OCI-LY1 (cell line): Measurements from ENCODE around the gene PSORS1C1.

Experiments
- H2AFZ ChIP-seq: fragments of 200-600 bp; sonication (generic), shearing (Covaris generic); 2 replicates; pipeline ENCODE4 v1.6.0; 2014; ENCODE audit warnings: antibody characterized with exemption, mild to moderate bottlenecking, low read length
- H3F3A ChIP-seq: fragments of 200-600 bp; sonication (generic), shearing (Covaris generic); 2 replicates; pipeline ENCODE4 v1.6.0; 2014; ENCODE audit warnings: mild to moderate bottlenecking, antibody characterized with exemption, low read length, moderate library complexity; ENCODE audit not compliant: insufficient read depth
- H3K27ac ChIP-seq: fragments of 200-600 bp; sonication (generic); 2 replicates; pipeline ENCODE4 v1.5.1; 2014; ENCODE audit warnings: low read length, mixed run types, mild to moderate bottlenecking, low read depth; ENCODE audit not compliant: poor library complexity, severe bottlenecking
- H3K27me3 ChIP-seq: fragments of 200-600 bp; sonication (generic); 2 replicates; pipeline ENCODE4 v1.6.0; 2014; ENCODE audit warnings: antibody characterized with exemption, mild to moderate bottlenecking, low read length, moderate library complexity; ENCODE audit not compliant: insufficient read depth
- H3K36me3 ChIP-seq: fragments of 200-600 bp; sonication (generic); 2 replicates; pipeline ENCODE4 v1.6.1; 2014; ENCODE audit warnings: mild to moderate bottlenecking, antibody characterized with exemption, low read length, moderate library complexity, mixed read lengths; ENCODE audit not compliant: insufficient read depth
- H3K4me1 ChIP-seq: fragments of 200-600 bp; sonication (generic); 2 replicates; pipeline ENCODE4 v1.5.1; 2014; ENCODE audit warnings: mild to moderate bottlenecking, low read length, moderate library complexity; ENCODE audit not compliant: insufficient read depth, severe bottlenecking
- H3K4me2 ChIP-seq: fragments of 200-600 bp; sonication (generic), shearing (Covaris generic); 2 replicates; pipeline ENCODE4 v1.6.1; 2014; ENCODE audit warnings: low read length
- H3K4me3 ChIP-seq: fragments of 200-600 bp; sonication (generic); 2 replicates; pipeline ENCODE4 v1.5.1; 2014; ENCODE audit warnings: low read length, low read depth, mild to moderate bottlenecking, mixed read lengths; ENCODE audit not compliant: poor library complexity, severe bottlenecking
- H3K79me2 ChIP-seq: fragments of 200-600 bp; shearing (Covaris generic); 2 replicates; pipeline ENCODE4 v1.6.1; 2016; ENCODE audit warnings: mixed run types, low read length, mixed read lengths; ENCODE audit not compliant: insufficient read depth
- H3K9ac ChIP-seq: fragments of 200-600 bp; sonication (generic), shearing (Covaris generic); 2 replicates; pipeline ENCODE4 v1.6.1; 2014; ENCODE audit warnings: mild to moderate bottlenecking, low read length, mixed read lengths
- H3K9me2 ChIP-seq: fragments of 200-600 bp; sonication (generic), shearing (Covaris generic); 2 replicates; pipeline ENCODE4 v1.6.1; 2014; ENCODE audit warnings: low read depth, mild to moderate bottlenecking, low read length, mixed read lengths
- H3K9me3 ChIP-seq: fragments of 200-600 bp; shearing (Covaris generic); 2 replicates; pipeline ENCODE4 v1.6.1; 2014; ENCODE audit warnings: low read length, mixed read lengths
- H4K20me1 ChIP-seq: fragments of 200-600 bp; sonication (generic), shearing (Covaris generic); 2 replicates; pipeline ENCODE4 v1.6.0; 2016; ENCODE audit warnings: mild to moderate bottlenecking, low read length; ENCODE audit not compliant: insufficient read depth
- EZH2 ChIP-seq: fragments of 200-600 bp; sonication (generic), shearing (Covaris generic); IDR thresholded peaks from 2 replicates; pipeline ENCODE4 v1.8.0; 2017; ENCODE audit warnings: borderline replicate concordance, mixed run types, mild to moderate bottlenecking, antibody characterized with exemption, low read length, moderate library complexity, mixed read lengths
- TF ChIP-seq, protein P1 (sequence below): fragments of 200-600 bp; sonication (generic), shearing (Covaris generic); IDR thresholded peaks from 2 replicates; pipeline ENCODE4 v1.5.1; 2017; ENCODE audit warnings: mild to moderate bottlenecking, antibody characterized with exemption, low read length, moderate library complexity, mixed read lengths

Gene PSORS1C1

DNA sequence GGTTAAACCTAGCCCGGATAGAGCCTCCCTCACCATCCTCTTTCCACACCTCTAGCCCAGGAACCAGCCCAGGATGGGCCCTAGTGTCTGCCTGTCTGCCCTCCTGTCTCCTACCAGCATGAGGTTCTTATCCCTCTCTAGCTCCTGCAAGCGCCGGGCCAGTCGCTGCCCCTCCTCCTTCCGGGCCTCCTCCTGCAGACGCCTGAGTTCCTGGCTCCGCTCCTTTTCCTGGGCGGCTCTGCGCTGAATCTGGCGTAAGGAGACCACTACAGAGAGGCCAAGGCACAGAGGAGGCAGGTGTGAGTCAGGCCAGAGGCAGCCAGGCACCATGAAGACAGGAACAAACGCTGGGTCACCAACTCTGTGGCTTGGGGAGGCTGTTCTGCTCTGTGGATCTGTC, 28.5 kb downstream of the PSORS1C1 start:
- Histone ChIP-seq H4K20me1 (no peaks in the 10 kb centered on the region), H3K4me1 (no peaks in the 10 kb centered on the region), H3K9me3 (no peaks in the 10 kb centered on the region), H3K4me3 (no peak overlapping the region), H3K9ac (no peak overlapping the region), H3K27me3 (no peaks in the 10 kb centered on the region), H3K79me2 (no peaks in the 10 kb centered on the region), H3K36me3 (peaks cover 32% of the 10 kb centered on the region), H3K27ac (no peak overlapping the region), H3K9me2 (no peaks in the 10 kb centered on the region), H2AFZ (no peak overlapping the region), H3K4me2 (no peak overlapping the region), H3F3A (no peaks in the 10 kb centered on the region)
- no peak for TF ChIP-seq EZH2
- TF ChIP-seq, protein P1, sequence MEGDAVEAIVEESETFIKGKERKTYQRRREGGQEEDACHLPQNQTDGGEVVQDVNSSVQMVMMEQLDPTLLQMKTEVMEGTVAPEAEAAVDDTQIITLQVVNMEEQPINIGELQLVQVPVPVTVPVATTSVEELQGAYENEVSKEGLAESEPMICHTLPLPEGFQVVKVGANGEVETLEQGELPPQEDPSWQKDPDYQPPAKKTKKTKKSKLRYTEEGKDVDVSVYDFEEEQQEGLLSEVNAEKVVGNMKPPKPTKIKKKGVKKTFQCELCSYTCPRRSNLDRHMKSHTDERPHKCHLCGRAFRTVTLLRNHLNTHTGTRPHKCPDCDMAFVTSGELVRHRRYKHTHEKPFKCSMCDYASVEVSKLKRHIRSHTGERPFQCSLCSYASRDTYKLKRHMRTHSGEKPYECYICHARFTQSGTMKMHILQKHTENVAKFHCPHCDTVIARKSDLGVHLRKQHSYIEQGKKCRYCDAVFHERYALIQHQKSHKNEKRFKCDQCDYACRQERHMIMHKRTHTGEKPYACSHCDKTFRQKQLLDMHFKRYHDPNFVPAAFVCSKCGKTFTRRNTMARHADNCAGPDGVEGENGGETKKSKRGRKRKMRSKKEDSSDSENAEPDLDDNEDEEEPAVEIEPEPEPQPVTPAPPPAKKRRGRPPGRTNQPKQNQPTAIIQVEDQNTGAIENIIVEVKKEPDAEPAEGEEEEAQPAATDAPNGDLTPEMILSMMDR = no peak

DNA sequence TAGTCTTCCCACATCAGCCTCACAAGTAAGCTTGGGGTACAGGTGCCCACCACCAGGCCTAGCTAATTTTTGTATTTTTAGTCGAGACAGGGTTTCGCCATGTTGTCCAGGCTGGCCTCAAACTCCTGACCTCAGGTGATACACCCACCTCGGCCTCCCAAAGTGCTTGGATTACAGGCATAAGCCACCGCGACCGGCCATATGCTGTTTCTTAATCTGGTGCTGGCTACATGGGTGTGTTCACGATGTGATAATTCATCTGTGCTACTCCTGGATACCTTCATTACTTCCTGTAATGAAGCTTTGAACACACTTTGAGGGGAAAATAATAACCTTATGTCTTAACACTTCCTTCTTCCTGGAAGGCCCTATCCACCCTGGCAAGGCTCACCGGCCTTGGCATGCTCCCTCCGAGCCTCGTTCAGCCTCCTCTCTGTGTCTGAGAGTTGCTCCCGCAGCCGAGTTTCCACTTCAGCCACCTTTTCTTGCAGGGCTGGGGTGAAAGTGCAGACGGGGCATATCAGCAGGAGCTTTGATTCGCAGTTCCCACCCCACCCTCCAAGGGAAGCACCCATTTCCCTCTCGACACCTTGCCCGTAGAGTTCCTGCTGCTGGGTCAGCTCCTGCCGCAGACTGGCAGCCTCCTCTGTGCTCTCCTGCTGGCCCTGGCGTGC, 29.8 kb downstream of the PSORS1C1 start:
- H3K9me3 ChIP-seq = no peaks in the 10 kb centered on the region
- H3K9me2 ChIP-seq = no peaks in the 10 kb centered on the region
- no peaks in the 10 kb centered on the region for H3F3A ChIP-seq
- H3K4me3 ChIP-seq = no peak overlapping the region
- H3K27ac ChIP-seq = no peak overlapping the region
- H4K20me1 ChIP-seq = no peaks in the 10 kb centered on the region
- H3K4me1 ChIP-seq = no peaks in the 10 kb centered on the region
- H3K36me3 ChIP-seq = peaks cover 33% of the 10 kb centered on the region
- H3K9ac ChIP-seq = no peak overlapping the region
- H3K4me2 ChIP-seq = no peak overlapping the region
- H3K79me2 ChIP-seq = no peaks in the 10 kb centered on the region
- TF ChIP-seq, protein P1 = no peak
- TF ChIP-seq EZH2 = no peak
- H3K27me3 ChIP-seq = no peaks in the 10 kb centered on the region
- no peak overlapping the region for H2AFZ ChIP-seq

GRCh38 chr6:31144970-31145340, 30.4 kb downstream of the PSORS1C1 start:
- Histone ChIP-seq H3K9me2 (no peaks in the 10 kb centered on the region), H4K20me1 (no peaks in the 10 kb centered on the region), H3K79me2 (no peaks in the 10 kb centered on the region), H3K27me3 (no peaks in the 10 kb centered on the region), H3K4me2 (no peak overlapping the region), H3K27ac (no peak overlapping the region), H3K36me3 (peaks cover 35% of the 10 kb centered on the region), H3K9me3 (no peaks in the 10 kb centered on the region), H3K9ac (no peak overlapping the region), H2AFZ (no peak overlapping the region), H3F3A (no peaks in the 10 kb centered on the region), H3K4me3 (no peak overlapping the region), H3K4me1 (no peaks in the 10 kb centered on the region)
- no peak for TF ChIP-seq EZH2
- TF ChIP-seq, protein P1 = no peak
